NCI-H128 (cell line): ENCODE measurements around the gene ZBTB34.
A peak's percentile ranks its signal among the peaks of the same experiment; 100 is the strongest.
"Not testable (repeated sequence)": the region's sequence is repeated elsewhere in the genome, so short reads cannot be mapped to it uniquely, and the experiment has no call there.

Experiments
- DNase-seq: peaks from one replicate; lab custom pipeline; 2025; ENCODE audit not compliant: unreplicated experiment; lab: John Stamatoyannopoulos, UW

Gene ZBTB34, protein sequence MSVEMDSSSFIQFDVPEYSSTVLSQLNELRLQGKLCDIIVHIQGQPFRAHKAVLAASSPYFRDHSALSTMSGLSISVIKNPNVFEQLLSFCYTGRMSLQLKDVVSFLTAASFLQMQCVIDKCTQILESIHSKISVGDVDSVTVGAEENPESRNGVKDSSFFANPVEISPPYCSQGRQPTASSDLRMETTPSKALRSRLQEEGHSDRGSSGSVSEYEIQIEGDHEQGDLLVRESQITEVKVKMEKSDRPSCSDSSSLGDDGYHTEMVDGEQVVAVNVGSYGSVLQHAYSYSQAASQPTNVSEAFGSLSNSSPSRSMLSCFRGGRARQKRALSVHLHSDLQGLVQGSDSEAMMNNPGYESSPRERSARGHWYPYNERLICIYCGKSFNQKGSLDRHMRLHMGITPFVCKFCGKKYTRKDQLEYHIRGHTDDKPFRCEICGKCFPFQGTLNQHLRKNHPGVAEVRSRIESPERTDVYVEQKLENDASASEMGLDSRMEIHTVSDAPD

DNA sequence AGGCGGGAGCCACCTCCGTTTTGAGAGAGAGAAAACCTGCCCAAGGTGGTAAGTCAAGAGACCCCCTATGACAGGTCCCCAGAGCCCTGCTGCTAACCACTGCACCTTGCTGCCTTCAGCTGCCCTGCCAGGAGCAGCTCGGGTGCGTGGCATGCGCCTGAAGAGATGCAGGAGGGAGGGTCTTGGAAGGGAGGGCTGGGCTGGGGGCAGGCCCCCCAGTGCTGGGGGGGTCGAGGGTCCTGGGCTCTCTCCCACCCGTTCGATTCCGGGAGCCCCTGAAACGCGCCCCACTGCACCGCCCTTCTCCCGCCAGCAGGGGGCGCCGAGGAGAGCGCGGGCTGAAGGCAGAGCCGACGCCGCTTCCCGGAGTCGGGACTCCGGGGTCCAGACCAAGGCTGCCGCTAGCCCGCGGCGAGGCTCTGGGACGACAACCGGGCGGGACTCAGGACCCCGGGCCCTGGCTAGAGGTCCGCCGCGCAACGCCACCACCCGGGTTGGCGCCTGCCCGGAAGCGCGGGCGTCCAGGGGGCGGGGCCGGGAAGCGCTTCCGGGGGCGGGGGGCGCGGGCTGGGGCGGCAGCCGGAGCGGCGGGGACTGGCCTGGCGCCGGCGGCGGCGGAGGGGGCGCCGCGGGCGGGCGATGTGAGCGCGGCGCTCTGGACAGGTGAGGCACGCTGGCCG is at the start of gene ZBTB34:
Gene ZBTB34 (plus strand): TSS at position 563 of the 680 bp plus-strand sequence. CDS start 18,761 bp downstream, outside the sequence.
- peak; percentile 16 for DNase-seq

DNA sequence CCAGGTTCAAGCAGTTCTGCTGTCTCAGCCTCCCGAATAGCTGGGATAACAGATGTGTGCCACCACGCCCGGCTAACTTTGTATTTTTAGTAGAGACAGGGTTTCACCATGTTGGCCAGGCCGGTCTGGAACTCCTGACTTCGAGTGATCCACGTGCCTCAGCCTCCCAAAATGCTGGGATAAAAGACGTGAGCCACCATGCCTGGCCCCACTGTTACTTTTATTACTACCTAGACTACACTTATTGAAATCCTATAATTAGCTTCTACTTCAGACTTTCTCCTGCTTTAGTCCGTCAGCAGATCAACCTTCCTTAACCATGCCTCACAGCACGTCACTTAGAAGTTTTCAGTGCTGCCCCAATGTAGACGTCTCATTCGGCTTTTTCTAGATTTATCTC is 47.4 kb upstream of the ZBTB34 start:
- DNase-seq: no peak

DNA sequence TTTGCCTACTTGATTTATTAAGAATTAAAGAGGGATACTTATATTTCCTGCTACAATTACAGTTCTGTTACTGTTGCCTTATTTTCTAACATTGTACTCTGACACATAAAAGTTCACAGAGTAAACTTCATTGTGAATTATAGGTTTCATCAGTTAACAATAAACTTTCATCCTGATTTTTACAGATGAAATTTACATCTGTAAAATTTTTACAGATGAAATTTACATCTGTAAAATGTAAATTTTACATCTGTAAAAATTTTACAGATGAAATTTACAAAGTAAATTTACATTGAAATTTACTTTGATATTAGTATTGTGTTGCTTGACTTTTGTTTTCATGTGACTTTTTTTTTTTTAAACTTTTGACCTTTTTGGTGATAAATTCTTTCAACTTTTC is 46.3 kb upstream of the ZBTB34 start:
- no peak for DNase-seq

DNA sequence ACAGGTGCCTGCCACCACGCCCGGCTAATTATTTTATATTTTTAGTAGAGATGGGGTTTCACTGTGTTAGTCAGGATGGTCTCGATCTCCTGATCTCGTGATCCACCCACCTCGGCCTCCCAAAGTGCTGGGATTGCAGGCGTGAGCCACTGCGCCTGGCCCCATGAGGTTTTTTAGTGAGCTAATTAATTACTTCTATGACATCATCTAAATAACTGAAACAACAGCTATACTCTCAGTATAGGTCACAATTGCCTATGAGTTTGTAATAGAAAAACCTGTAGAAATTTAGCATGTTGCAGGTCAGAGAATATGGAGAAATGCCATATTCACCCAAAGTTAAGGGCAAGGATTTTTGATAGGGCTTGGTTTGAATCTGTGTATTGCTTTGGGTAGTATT is 42.8 kb upstream of the ZBTB34 start:
- not testable (repeated sequence) for DNase-seq

DNA sequence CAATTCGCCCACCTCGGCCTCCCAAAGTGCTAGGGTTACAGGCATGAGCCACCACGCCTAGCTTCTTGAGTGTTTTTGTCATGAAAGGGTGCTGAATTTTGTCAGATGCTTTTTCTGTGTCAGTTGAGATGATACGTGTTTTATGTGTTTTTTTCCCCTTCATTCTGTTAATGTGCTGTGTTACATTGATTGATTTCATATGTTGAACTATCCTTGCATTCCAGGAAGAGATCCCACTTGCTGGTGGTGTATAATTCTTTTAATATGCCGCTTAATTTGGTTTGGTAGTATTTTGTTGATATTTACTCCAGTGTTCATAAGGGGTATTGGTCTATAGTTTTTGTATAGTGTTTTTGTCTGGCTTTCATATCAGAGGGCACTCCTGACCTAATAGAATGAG is 42.0 kb upstream of the ZBTB34 start:
- DNase-seq: no peak

DNA sequence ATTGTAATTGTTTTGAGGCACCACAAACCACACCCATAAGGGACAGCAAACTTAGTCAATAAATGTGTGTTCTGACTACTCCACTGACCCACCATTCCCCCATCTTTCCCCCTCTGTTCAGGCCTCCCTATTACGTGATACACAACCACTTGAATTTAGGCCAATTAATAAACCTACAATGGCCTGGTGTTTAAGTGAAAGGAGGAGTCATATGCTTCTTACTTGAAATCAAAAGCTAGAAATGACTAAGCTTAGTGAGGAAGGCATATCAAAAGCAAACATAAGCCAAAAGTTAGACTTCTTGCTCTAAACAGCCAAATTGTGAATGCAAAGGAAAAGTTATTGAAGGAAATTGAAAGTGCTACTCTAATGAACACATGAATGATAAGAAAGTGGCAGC is 41.0 kb upstream of the ZBTB34 start:
- DNase-seq: no peak

DNA sequence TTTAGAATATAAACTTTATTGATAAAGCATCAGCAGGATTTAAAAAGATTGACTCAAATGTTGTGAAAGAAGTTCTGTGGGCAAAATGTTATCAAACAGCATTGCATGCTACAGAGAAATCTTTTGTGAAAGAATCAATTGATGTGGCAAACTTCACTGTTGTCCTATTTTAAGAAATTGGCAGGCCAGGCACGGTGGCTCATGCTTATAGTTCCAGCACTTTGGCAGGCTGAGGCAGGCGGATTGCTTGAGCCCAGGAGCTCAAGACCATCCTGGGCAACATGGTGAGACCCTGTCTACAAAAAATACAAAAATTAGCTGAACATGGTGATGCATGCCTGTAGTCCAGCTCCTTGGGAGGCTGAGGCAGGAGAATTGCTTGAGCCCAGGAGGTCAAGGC is 38.2 kb upstream of the ZBTB34 start:
- DNase-seq: no peak

DNA sequence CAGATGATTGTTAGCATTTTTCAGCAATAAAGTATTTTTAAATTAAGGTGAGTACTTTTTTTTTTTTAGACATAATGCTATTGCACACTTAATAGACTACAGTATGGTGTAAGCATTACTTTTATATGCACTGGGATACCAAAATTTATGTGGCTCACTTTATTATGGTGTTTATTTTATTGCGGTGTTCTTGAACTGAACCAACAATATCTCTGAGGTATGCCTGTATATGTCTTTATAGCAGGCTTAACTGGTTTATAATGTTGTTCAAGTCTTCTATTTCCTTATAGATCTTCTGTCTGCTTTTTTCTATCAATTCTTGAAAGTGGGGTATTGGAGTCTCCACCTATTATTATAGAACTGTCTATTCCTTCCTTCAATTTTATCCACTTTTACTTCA is 37.6 kb upstream of the ZBTB34 start:
- DNase-seq: no peak

DNA sequence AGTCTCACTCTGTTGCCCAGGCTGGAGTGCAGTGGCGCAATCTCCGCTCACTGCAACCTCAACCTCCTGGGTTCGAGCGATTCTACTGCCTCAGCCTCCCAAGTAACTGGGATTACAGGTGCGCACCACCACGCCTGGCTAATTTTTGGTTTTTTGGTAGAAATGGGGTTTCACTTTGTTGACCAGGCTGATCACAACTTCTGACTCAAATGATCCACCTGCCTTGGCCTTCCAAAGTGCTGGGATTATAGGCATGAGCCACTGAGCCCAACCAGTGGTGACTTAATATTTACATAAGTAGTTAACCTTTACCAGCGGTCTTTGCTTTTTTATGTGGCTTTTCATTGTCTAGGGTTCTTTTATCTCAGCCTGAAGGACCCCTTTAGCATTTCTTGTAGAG is 36.4 kb upstream of the ZBTB34 start:
- not testable (repeated sequence) for DNase-seq

DNA sequence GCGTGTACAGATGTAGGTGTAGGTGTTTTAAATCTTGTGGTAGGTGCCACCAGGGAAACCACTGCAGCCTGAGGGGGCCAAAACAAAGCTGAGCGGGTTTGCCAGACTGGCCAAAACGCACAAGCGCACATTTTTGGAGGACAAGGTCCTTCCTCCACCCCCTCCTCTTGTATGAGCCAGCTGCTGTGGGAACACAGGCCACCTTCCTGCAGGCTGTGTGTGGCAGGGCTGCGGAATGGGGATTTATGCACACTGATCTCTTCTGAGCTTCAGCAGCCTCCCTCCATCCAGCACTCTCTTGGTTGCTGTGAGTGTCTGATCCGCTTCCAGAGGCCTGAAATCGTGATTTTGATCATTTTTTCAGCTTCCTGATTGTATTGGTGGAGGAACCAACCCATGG is 33.2 kb upstream of the ZBTB34 start:
- no peak for DNase-seq

DNA sequence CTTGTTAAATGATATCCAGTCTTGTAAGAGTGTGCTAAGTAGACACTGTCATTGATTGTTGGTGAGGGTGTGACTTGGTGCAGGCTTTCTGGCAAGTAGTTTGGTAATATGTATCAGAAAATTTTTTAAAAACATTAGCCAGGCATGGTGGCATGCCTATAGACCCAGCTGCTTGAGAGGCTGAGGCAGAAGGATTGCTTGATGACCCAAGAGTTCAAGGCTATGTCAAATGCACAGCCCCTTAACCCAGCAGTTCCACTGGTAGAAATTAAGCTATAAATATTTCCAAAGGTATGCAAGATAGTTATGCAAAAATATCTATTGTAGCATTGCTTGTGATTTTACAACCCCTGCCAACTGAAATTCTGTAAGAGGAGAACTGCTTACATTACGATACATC is 31.4 kb upstream of the ZBTB34 start:
- DNase-seq: no peak

DNA sequence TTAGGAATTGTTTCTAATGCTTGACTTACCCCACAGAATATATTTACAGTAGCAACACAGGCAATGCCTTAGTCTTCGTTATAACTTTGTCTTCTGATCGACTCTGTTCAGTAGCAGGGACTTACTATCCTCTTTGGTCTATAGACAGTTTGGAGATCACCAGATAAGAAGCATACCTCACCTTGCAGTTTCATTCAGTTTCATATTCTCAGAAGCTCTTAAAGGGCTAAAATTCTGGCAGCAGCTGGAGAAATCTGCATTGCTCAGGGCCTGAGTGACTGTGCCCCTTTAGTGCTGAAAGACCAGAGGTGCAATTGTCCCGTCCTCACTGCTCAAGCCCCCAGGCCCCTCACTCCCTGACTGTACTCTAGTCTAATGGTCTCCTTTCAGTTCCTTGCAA is 29.6 kb upstream of the ZBTB34 start:
- no peak for DNase-seq

DNA sequence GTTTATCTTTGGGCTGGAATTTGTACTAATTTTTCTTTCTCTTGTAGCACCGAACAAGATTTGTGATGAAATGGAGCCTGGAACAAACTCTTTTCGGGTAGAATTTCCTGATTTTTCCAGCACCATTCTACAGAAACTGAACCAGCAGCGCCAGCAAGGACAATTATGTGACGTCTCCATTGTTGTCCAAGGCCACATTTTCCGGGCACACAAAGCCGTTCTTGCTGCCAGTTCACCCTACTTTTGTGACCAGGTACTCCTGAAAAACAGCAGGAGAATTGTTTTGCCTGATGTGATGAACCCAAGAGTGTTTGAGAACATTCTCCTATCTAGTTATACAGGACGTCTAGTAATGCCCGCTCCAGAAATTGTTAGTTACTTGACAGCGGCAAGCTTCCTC is 28.0 kb upstream of the ZBTB34 start:
- DNase-seq: no peak

DNA sequence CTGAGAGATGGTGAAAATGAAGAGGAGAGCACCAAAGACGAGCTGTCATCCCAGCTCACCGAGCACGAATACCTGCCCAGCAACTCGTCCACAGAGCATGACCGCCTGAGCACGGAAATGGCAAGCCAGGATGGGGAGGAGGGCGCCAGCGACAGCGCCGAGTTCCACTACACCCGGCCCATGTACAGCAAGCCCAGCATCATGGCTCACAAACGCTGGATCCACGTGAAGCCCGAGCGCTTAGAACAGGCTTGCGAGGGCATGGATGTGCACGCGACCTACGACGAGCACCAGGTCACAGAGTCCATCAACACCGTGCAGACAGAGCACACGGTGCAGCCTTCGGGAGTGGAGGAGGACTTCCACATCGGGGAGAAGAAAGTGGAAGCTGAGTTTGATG is 27.4 kb upstream of the ZBTB34 start:
- no peak for DNase-seq

DNA sequence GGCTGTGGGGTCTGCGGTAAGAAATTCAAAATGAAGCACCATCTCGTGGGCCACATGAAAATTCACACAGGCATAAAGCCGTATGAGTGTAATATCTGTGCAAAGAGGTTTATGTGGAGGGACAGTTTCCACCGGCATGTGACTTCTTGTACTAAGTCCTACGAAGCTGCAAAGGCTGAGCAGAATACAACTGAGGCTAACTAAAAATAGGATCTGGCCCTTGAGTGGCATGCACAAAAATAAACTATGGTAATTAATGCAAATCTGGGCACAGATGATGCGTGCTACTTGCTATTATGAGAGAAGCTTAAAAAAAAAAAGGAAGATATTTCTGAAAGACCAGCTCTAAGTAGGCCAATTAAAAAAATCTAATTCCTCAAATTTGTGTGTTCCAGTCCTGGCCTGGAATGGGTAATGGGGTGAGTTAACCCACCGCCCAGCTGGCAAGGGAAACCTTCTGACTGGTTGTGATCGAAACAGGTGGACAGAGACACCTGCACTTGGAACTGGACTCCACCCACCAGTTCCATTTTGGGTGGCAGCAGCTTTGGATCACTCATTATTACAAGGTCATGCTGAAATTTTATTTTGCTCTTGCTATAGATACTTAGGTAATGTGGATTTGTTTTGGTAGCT is 26.6 kb upstream of the ZBTB34 start:
- no peak for DNase-seq

DNA sequence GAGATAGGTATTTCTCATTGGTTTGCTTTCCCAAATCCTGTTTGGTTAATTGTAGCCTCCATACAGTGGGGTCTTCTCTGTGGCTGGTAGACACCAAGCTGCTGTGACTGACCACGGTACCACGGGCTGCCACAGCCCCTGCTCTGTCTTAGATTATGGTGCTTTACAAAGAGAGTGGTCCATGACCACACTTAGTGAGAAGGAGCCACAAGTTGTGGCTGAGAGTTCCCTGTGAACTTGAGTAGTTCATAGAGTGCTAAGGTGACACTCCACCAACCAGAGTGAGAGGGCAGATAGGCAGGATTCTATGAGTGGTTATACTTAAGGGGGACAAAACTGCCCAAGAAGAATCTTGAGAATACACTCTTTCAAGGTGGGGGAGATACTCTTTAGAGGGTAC is 25.8 kb upstream of the ZBTB34 start:
- no peak for DNase-seq

DNA sequence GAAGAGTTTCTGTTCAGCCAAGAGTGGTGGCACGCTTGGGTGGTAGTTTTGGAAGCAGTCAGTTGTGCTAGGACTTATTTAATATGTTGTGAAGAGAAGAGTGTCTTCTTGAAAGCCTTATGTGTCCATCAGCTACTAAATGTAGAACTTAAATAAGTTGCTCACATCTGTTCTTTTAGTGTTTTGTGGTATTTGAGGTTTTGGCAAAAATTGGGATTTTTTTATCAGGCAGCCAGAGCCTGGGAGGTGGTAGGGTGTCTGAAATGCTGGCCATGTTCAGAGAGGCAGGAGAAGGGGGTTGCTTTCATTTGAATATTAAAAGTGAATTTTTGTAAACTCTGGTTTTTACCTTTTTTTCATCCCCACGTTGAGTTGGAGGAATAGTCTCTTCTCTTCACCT is 24.2 kb upstream of the ZBTB34 start:
- no peak for DNase-seq

DNA sequence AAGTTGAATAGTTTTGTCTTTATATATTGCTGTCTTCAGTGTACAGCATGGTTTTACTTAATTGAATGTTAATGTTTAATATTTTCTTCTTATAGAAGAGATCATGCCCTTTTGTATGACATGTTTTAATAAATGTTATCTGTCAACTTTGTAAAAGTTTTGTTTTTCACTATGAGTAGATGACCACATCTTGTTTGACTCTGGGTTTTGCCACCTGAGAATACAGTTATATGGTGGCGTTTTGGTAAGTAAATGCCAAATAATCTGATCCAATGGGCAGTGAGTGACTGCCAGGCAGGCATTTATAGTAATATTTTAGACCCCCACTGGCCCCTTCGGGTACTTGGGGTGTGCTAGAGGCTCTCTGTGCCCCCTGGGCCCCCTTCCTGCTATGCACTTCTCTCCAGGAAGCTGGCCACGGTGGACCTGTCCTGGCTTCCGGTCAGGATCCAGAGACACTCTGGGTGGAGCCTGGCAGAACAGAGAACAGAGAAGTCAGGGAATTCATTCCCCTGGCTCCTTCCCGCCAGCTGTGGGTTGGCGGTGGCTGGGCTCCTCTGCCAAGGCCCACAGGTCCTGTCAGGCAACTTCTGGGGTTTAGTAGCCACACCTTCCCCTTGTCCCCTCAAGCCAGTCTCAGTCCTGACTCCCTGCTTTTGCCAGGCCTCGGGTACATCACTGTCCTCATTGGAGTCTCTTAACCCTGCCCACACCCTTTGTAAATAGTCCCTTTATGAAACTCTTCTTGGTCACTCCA is 22.2 kb upstream of the ZBTB34 start:
- DNase-seq: no peak

DNA sequence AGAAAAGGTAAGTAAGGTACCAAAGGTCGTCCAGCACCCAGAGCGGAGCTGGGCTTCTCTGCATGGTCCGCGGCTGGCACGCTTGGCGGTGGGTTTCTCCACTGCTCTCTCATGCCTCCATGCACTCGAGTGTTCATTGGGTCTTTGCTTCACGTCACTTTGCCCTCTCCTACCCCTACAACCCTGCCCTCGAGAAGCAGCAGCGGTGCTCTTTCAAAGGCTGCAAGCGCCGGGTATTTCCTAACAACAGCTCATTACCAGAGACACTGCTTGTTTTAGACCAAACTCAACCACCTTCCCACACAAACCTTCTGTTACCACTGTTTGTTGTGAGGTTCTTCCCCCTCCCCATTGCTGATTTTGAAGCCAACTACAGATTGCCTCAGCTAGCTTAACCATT is 21.5 kb upstream of the ZBTB34 start:
- no peak for DNase-seq

DNA sequence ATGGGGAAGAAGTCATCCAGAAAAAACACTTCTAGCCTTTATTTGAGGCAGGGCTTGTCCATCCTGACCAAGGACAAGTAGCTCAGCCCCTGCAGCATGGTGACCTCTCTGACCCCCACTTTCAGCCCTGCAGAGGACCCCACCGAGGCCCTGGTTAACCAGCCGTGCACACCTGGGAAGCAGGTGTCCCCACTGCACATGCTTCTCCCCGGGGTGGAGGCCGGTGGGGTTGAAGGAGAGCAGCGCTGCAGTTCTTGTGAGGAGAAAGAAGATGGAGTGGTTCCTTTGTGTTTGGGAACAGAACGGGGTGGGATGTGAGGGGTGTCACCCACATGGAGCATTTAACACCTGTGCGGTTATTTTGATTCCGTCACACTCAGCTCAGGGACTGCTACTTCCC is 21.1 kb upstream of the ZBTB34 start:
- no peak for DNase-seq

DNA sequence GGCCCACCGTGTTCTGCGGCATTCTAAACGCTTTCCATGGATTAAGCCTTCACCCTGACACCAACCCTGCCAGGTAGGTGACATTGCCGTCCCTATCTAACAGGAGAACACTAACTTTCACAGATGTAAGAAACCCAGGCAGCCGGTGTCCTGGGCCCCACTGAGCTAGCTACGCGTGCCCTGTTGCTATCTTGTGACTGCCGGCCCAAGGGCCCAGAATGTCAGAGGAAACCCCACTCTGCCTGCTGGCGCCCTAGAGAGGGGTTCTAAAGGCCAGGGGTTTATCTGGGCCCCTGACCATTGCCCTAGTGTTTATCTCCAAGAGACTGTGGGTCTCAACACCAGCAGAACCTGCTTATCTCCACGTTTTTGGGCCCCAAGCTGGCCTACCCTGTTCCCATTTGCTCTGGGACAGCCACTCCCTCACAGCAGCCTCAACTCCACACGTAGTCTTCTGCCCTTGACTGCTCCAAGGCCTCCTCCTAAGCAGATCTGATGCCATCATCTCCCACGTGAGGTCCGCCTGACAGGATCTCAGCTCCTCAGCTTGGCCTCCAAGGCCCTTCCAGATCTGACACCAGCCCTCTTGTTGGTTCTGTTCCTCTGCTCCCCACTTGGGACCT is 18.1 kb upstream of the ZBTB34 start:
- no peak for DNase-seq
